Stimulated activated memory B cell treated with anti-CD40 and anti-IgM and Interleukin-4, amounts not matched to agents 10 μg/mL and 1 μg/mL and 100 μg/mL, for 72 hours (primary cell): Measurements from ENCODE around the gene SMIM10L2A.
"Not testable (repeated sequence)": the region's sequence is repeated elsewhere in the genome, so short reads cannot be mapped to it uniquely, and the experiment has no call there.

ENCODE experiments used
- ATAC-seq: fragments of 150-1000 bp; cut with Tn5 transposase; 2 replicates; pipeline ENCODE4 v1.10.0; 2021
- H3K27ac Mint-ChIP-seq: one replicate; pipeline ENCODE4 v1.8.0; 2022; ENCODE audit warnings: mild to moderate bottlenecking, mixed read lengths
- H3K27me3 Mint-ChIP-seq: one replicate; pipeline ENCODE4 v1.8.0; 2022; ENCODE audit warnings: mixed read lengths
- H3K36me3 Mint-ChIP-seq: one replicate; pipeline ENCODE4 v1.8.0; 2022; ENCODE audit warnings: mixed read lengths
- H3K4me1 Mint-ChIP-seq: one replicate; pipeline ENCODE4 v1.8.0; 2022; ENCODE audit warnings: mixed read lengths
- H3K4me3 Mint-ChIP-seq: one replicate; pipeline ENCODE4 v1.8.0; 2022; ENCODE audit warnings: mild to moderate bottlenecking, moderate library complexity, mixed read lengths
- H3K9me3 Mint-ChIP-seq: one replicate; pipeline ENCODE4 v1.8.0; 2022; ENCODE audit warnings: mixed read lengths

The SMIM10L2A gene

DNA sequence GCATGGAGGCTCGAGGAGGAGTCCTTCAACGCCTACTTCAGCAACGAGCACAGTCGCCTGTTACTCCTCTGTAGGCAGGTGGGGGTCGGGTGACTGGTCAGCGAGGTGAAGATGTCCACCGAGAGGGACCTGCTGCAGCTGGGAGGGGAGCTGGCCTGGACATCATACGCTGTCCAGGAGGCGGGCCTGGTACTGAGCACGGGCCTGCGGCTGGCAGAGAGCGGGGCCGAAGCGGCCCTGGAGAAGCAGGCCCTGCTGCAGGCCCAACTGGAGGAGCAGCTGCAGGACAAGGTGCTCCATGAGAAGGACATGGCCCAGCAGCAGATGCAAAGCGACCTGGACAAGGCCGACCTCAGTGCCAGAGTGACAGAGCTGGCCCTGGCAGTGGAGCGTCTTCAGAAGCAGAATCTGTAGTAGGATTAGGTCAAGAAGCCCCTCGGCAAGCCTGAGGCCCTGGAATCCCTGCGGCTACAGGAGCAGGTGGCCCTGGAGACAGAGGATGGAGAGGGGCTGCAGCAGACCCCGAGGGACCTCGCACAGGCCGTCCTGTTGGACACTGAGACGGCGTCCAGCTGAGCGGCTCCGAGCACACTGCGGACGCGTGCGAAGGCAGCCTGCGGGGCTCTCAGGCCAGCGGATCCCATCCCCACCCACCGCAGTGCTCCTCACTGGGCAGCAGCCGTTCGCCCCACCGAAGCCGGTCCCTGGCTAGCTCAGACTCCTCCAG is 11.9 kb downstream of the SMIM10L2A start:
- Mint-ChIP-seq H3K4me1 (no peaks in the 10 kb centered on the region), H3K4me3 (no peak overlapping the region), H3K27me3 (peaks cover 34% of the 10 kb centered on the region), H3K36me3 (no peaks in the 10 kb centered on the region), H3K9me3 (peaks cover 12% of the 10 kb centered on the region), H3K27ac (no peak overlapping the region)
- no peak for ATAC-seq

DNA sequence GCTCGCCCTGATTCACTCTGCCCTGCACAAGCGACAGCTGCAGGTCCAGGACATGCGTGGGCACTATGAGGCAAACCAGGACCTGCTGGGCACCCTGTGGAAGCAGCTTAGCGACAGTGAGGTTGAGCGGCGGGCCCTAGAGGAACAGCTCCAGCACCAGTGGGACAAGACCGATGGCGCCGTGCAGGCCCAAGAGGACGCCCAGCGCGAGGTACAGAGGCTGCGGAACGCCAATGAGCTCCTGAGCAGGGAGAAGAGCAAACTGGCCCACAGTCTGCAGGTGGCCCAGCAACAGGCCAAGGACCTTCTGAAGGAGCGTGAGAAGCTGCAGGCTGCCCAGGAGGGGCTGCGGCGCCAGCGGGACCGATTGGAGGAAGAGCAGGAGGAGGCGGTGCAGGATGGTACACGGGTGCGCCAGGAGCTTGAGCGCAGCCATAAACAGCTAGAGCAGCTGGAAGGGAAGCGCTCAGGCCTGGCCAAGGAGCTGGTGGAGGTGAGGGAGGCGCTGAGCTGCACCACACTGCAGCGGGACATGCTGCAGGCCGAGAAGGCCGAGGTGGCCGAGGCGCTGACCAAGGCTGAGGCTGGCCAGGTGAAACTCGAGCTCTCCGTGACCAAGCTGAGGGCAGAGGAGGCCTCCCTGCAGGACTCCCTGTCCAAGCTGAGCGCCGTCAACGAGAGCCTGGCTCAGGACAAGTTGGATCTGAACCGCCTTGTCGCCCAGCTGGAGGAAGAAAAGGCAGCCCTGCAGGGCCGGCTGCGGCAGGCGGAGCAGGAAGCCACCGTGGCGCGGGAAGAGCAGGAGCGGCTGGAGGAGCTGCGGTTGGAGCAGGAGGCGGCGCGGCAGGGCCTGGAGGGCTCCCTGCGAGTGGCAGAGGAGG is 12.8 kb downstream of the SMIM10L2A start:
- H3K27ac Mint-ChIP-seq: no peak overlapping the region
- peaks cover 33% of the 10 kb centered on the region for H3K27me3 Mint-ChIP-seq
- H3K4me1 Mint-ChIP-seq: no peaks in the 10 kb centered on the region
- ATAC-seq: no peak
- no peaks in the 10 kb centered on the region for H3K36me3 Mint-ChIP-seq
- no peak overlapping the region for H3K4me3 Mint-ChIP-seq
- H3K9me3 Mint-ChIP-seq: peaks cover 12% of the 10 kb centered on the region

DNA sequence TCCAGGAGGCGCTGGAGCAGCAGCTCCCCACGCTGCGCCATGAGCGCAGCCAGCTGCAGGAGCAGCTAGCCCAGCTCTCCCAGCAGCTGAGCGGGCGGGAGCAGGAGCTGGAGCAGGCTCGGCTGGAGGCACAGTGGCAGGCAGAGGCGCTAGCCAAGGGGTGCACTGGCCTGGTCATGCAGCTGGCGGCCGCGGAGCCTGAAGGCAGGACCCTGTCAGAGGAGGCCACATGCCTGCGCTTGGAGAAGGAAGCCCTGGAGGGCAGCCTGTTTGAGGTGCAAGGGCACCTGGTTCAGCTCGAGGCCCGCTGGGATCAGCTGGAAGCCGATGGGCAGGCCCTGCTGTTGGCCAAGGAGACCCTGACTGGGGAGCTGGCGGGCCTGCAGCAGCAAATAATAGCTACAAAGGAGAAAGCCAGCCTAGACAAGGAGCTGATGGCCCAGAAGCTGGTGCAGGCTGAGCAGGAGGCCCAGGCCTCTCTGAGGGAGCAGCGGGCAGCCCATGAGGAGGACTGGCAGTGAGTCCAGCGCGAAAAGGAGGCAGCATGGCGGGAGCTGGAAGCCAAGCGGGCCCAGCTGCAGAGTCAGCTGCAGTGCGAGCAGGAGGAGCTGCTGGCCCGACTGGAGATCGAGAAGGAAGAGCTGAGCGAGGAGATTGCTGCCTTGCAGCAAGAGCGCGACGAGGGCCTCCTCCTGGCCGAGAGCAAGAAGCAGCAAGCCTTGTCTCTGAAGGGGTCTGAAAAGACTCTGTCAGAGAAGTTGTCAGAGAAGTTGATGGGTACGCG is 13.6 kb downstream of the SMIM10L2A start:
- no peaks in the 10 kb centered on the region for H3K4me1 Mint-ChIP-seq
- H3K9me3 Mint-ChIP-seq: peaks cover 10% of the 10 kb centered on the region
- no peak for ATAC-seq
- peaks cover 24% of the 10 kb centered on the region for H3K27me3 Mint-ChIP-seq
- H3K27ac Mint-ChIP-seq: no peak overlapping the region
- H3K4me3 Mint-ChIP-seq: no peak overlapping the region
- no peaks in the 10 kb centered on the region for H3K36me3 Mint-ChIP-seq

DNA sequence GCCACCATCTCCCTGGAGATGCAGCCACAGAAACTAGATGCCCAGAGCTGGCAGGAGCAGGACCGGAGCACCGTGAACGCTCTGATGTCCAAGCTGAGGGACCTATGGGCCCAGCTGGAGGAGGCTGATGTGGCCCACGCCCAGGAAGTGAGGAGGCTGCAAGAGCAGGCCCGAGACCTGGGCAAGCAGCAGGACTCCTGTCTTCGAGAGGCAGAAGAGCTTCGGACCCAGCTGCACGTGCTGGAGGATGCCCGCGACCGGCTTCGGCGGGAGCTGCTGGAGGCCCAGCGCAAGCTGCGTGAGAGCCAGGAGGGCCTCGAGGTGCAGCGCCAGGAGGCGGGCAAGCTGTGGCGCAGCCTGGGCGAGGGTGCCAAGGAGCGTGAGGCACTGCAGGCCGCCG is 14.2 kb downstream of the SMIM10L2A start:
- Mint-ChIP-seq H3K4me3 (no peak overlapping the region), H3K27ac (no peak overlapping the region), H3K4me1 (no peaks in the 10 kb centered on the region), H3K36me3 (no peaks in the 10 kb centered on the region), H3K9me3 (peaks cover 9% of the 10 kb centered on the region), H3K27me3 (peaks cover 18% of the 10 kb centered on the region)
- no peak for ATAC-seq

DNA sequence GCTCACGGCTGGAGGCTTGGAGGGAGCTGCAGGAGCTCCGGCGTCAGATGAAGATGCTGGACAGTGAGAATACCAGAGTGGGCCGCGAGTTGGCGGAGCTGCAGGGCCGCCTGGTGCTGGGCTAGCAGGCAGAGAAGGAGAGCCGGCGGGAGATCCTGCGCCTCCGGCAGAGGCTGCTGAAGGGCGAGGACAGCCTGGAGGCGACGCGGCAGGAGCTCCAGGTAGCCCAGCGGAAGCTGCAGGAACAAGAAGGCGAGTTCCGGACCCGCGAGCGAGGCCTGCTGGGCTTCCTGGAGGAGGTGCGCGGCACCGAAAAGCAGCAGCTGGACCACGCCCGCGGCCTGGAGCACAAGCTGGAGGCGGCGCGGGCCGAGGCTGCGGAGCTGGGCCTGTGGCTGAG is 14.7 kb downstream of the SMIM10L2A start:
- no peak overlapping the region for H3K27ac Mint-ChIP-seq
- no peak overlapping the region for H3K4me3 Mint-ChIP-seq
- no peak for ATAC-seq
- H3K27me3 Mint-ChIP-seq: peaks cover 13% of the 10 kb centered on the region
- no peaks in the 10 kb centered on the region for H3K36me3 Mint-ChIP-seq
- no peaks in the 10 kb centered on the region for H3K4me1 Mint-ChIP-seq
- H3K9me3 Mint-ChIP-seq: peaks cover 3% of the 10 kb centered on the region

DNA sequence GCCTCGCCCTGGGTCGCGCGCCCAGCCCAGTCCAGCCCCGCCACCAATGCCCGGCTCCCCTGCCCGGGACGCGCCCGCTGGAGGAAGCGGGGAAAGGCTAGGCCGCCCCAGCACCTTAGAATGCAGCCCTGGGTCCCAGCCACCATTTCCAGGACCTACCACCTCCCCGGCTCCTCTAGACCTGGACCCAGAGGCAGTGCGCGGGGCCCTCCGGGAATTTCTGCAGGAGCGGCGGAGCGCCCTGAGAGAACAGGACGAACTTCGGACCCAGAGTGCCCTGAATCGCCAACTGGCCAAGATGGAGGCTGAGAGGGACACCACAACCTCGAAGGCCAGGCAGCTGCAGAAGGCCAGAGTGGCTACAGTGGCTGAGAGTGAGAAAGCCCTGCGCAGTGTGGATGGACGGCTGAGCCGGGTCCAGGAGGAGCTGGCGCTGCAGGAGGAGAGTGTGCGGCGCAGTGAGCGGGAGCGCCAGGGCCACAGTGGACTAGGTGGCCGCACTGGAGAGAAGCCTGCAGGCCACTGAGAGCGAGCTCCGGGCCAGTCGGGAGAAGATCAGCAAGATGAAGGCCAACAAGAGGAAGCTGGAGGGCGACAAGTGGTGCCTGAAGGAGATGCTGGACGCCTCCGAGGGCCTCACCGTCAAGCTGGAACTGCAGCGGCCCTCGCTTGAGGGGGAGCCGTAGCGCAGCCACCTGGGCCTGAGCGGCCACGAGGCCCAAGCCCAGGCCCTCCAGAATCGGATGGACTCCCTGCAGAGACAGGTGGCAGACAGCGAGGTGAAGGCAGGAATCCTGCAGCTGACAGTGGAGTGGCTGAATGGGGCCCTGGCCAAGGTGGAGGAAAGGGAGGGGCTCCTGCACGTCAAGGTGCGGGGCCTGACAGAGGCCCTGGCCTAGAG is 15.5 kb downstream of the SMIM10L2A start:
- Mint-ChIP-seq H3K27me3 (peaks cover 8% of the 10 kb centered on the region), H3K4me1 (no peaks in the 10 kb centered on the region), H3K27ac (no peak overlapping the region), H3K4me3 (no peak overlapping the region), H3K36me3 (no peaks in the 10 kb centered on the region), H3K9me3 (no peaks in the 10 kb centered on the region)
- no peak for ATAC-seq

DNA sequence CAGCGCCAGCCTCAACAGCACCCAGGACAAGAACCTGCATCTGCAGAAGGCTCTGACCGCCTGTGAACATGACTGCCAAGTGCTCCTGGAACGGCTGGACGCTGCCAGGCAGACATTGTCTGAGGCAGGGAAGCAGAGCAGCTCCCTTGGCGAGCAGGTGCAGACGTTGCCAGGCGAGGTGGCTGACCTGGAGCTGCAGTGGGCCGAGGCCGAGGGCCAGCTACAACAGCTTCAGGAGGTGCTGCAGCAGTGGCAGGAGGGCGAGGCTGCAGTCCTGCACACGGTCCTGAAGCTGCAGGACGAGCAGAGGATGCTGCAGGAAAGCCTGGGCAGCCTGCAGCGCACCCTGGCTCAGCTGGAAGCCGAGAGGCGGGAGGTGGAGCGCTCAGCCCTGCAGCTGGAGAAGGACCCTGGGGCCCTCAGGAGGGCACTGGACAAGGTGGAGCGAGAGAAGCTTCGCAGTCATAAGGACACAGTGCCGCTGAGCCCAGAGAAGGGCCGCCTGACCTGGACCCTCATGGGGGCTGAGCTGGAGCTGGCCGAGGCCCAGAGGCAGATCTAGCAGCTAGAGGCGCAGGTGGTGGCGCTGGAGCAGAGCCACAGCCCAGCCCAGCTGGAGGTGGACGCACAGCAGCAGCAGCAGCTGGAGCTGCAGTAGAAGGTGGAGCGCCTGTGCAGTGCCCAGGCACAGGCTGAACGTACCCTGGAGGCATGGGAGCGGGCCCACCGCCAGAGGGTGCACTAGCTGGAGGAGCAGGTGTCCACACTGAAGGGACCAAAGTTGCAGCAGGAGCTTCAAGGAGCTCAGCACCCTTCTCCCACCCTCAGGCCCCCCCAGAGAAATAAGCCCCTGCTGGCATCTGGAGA is 16.4 kb downstream of the SMIM10L2A start:
- H3K27ac Mint-ChIP-seq: no peak overlapping the region
- ATAC-seq: no peak
- peaks cover 8% of the 10 kb centered on the region for H3K27me3 Mint-ChIP-seq

DNA sequence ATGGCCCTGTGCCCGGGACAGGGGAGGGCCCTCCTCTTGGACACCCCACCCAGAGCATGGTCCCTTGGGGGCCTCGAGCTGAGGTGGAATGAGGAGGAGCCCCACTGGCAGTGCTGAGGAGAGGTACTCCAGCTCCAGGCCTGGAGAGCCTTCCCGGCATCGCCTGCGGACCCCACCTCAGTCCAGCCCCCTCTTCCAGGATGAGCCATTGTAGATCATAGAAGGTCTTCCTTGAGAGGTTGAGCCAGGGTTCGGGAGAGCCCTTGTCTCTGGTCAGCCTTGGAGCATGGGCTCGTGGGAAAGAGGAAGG is 16.9 kb downstream of the SMIM10L2A start:
- Mint-ChIP-seq H3K4me3 (no peak overlapping the region), H3K4me1 (no peaks in the 10 kb centered on the region), H3K27ac (no peak overlapping the region), H3K9me3 (no peaks in the 10 kb centered on the region), H3K27me3 (peaks cover 8% of the 10 kb centered on the region), H3K36me3 (no peaks in the 10 kb centered on the region)
- no peak for ATAC-seq

More for the DNA sequence above, 16.4 kb downstream of the SMIM10L2A start:
- Mint-ChIP-seq H3K4me3 (no peak overlapping the region), H3K4me1 (no peaks in the 10 kb centered on the region), H3K36me3 (no peaks in the 10 kb centered on the region), H3K9me3 (no peaks in the 10 kb centered on the region)

DNA sequence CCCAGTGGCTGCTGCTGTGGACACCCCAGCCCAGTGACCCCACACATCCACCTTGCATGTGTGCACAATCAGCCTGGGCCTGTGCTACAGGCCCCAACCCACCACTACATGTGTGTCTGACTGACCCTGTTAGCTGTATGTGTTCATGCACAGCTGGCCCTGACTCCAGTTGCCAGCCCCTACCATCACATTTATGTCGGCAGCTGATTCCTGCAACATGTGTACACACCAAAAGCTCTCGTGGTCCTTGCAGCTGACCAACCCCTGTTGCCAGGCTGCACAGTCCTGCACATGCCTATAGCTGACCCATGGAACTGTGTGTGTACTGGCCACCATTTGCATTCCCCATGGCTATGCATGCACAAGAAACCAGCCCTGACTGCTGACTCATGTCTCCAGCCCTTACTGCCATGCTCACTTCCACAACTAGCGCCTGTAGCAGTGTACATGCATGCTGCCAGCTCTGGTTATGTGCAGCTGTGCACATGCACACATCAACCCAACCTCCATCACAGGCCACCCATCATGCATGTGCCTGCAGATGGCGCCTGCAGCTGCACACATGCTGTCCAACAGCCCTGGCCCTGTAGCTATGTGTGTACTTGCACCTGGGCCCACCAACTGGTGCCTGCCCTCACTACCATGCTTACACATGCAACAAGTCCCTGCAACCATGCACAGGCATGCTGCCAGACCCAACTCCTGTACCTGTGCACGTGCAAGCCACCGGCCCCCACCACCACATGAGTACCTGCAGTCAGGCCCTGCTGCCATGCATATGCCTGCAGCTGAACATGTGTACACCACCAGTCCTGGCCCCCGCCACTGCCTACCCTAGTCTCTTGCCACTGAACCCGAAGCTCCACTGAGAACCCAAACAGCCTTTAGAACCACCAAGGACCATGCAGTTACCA is 28.1 kb downstream of the SMIM10L2A start:
- ATAC-seq: no peak
- Mint-ChIP-seq H3K27ac (no peak overlapping the region), H3K36me3 (no peaks in the 10 kb centered on the region), H3K9me3 (no peaks in the 10 kb centered on the region), H3K27me3 (no peaks in the 10 kb centered on the region), H3K4me1 (no peaks in the 10 kb centered on the region), H3K4me3 (no peak overlapping the region)

DNA sequence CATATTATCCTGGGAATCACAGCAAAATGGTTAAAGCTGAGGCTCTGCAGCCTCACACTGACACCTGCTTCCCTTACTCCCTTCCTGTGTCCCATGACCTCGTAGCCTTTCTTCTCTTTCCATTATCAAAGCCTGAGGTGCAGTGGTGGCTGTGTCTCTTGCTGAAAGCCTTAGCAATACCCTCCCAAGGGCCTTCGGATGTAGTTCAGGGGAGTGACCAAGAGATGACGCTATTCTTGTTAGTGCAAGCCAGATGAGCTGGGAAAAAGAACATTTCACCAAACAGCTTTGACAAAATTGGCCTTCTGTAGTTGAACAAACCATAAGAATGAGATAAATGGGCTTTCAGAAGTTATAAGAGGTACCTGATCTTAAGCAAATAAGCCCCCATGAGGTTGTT is 31.6 kb downstream of the SMIM10L2A start:
- Mint-ChIP-seq H3K27me3 (peaks cover 8% of the 10 kb centered on the region), H3K27ac (no peak overlapping the region), H3K36me3 (no peaks in the 10 kb centered on the region), H3K9me3 (peaks cover 3% of the 10 kb centered on the region), H3K4me1 (no peaks in the 10 kb centered on the region), H3K4me3 (no peak overlapping the region)
- no peak for ATAC-seq

DNA sequence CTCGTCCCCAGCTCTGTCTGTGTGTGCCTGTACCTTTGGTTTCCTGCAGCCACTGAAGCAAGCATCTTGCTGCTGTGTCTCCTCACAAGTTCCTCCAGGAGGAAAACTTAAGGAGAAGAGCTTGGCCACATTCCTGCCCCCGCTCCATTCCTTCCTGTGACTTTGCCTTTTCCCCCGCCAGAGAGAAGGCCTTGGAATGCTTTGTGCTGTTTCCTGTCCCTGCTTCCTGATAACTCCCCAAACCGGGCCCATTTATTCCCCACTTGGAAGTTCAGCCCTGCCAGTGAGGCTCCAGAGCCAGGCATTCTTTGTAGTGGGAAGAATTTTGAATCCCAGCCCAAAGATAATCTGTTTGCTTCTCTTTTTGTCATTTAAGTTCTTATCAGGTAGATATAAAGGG is 33.1 kb downstream of the SMIM10L2A start:
- no peaks in the 10 kb centered on the region for H3K36me3 Mint-ChIP-seq
- no peak overlapping the region for H3K27ac Mint-ChIP-seq
- H3K4me3 Mint-ChIP-seq: no peak overlapping the region
- H3K27me3 Mint-ChIP-seq: peaks cover 8% of the 10 kb centered on the region
- peaks cover 3% of the 10 kb centered on the region for H3K9me3 Mint-ChIP-seq
- H3K4me1 Mint-ChIP-seq: no peaks in the 10 kb centered on the region
- ATAC-seq: no peak

DNA sequence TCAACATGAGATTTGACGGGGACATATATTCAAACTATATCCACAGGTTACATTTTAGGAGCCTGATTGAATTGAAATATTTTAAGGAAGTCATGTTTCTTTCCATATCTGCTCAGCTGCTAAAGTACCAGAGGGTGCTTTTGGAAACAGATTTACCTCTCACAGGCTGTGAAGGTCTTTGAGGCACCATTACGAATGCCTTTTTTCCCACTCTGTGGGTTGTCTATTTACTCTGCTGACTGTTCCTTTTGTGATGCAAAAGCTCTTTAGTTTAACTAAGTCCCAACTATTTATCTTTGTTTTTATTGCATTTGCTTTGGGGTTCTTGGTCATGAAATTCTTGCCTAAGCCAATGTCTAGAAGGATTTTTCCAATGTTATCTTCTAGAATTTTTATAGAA is 40.0 kb downstream of the SMIM10L2A start:
- not testable (repeated sequence) for H3K27me3 Mint-ChIP-seq, H3K4me3 Mint-ChIP-seq, H3K4me1 Mint-ChIP-seq, H3K9me3 Mint-ChIP-seq, H3K27ac Mint-ChIP-seq, H3K36me3 Mint-ChIP-seq, ATAC-seq

DNA sequence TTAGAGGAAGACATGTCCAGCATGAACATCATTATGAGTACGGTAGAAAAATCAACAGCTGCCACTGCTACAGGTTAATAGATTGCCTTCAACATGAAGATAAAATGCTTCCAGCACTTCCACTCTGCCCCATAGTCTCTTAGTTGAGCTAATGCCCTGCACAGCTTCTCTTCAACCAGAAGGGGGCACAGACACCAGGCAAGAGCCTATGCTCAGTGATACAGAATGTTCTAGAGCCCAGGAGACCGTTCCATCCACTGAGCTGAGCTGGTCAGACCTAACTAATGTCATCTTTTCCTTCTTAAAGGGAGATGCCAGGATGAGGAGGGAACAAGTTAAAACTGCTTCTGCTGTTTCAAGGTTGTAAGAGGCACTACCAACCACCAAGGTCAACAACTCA is 42.2 kb downstream of the SMIM10L2A start:
- no peaks in the 10 kb centered on the region for H3K27me3 Mint-ChIP-seq
- no peaks in the 10 kb centered on the region for H3K36me3 Mint-ChIP-seq
- H3K27ac Mint-ChIP-seq: no peak overlapping the region
- H3K4me1 Mint-ChIP-seq: no peaks in the 10 kb centered on the region
- no peak overlapping the region for H3K4me3 Mint-ChIP-seq
- H3K9me3 Mint-ChIP-seq: no peaks in the 10 kb centered on the region
- no peak for ATAC-seq
